SU-DHL-6 (cell line): Measurements from ENCODE around the gene CCDC88A.
A peak's percentile ranks its signal among the peaks of the same experiment; 100 is the strongest.
"Not testable (repeated sequence)": the region's sequence is repeated elsewhere in the genome, so short reads cannot be mapped to it uniquely, and the experiment has no call there.

Experiments
- H2AFZ ChIP-seq: fragments of 200-600 bp; sonication (generic); 2 replicates; pipeline ENCODE4 v1.6.1; 2014; ENCODE audit warnings: low read depth, mild to moderate bottlenecking, moderate library complexity, mixed read lengths, antibody characterized with exemption, low read length; ENCODE audit not compliant: severe bottlenecking
- H3F3A ChIP-seq: fragments of 200-600 bp; shearing (Covaris generic); 2 replicates; pipeline ENCODE4 v1.6.0; 2016; ENCODE audit warnings: antibody characterized with exemption, mild to moderate bottlenecking; ENCODE audit not compliant: insufficient read depth
- H3K27ac ChIP-seq: fragments of 200-600 bp; sonication (generic); 2 replicates; pipeline ENCODE4 v1.5.1; 2016; ENCODE audit warnings: low read depth, mild to moderate bottlenecking, low read length, moderate library complexity, mixed read lengths
- H3K27me3 ChIP-seq: fragments of 200-600 bp; sonication (generic), shearing (Covaris generic); 2 replicates; pipeline ENCODE4 v1.6.0; 2014; ENCODE audit warnings: mild to moderate bottlenecking, low read length
- H3K36me3 ChIP-seq: fragments of 200-600 bp; sonication (generic); 2 replicates; pipeline ENCODE4 v1.6.1; 2014; ENCODE audit warnings: mild to moderate bottlenecking, low read length, mixed read lengths
- H3K4me2 ChIP-seq: fragments of 300-600, 200-600 bp; shearing (Covaris generic), sonication (generic); 2 replicates; pipeline ENCODE4 v1.6.0; 2014; ENCODE audit warnings: low read length, low read depth, mild to moderate bottlenecking; ENCODE audit not compliant: poor library complexity, severe bottlenecking
- H3K4me3 ChIP-seq: fragments of 200-600 bp; sonication (generic); 2 replicates; pipeline ENCODE4 v1.5.1; 2014; ENCODE audit warnings: antibody characterized with exemption, low read length, mild to moderate bottlenecking, mixed read lengths; ENCODE audit not compliant: insufficient read depth, poor library complexity, severe bottlenecking
- H3K79me2 ChIP-seq: fragments of 200-600 bp; sonication (generic); 2 replicates; pipeline ENCODE4 v1.6.1; 2014; ENCODE audit warnings: mild to moderate bottlenecking, low read length, moderate library complexity; ENCODE audit not compliant: insufficient read depth
- H3K9ac ChIP-seq: fragments of 200-600 bp; sonication (generic); 2 replicates; pipeline ENCODE4 v1.7.0; 2014; ENCODE audit warnings: mild to moderate bottlenecking, low read length
- H3K9me2 ChIP-seq: fragments of 200-600 bp; sonication (generic); replicated peaks from 2 replicates; pipeline ENCODE4 v1.6.1; 2014; ENCODE audit warnings: low read length; ENCODE audit not compliant: insufficient read depth
- H3K9me3 ChIP-seq: fragments of 200-600 bp; sonication (generic); 2 replicates; pipeline ENCODE4 v1.6.1; 2014; ENCODE audit warnings: low read length, mixed read lengths; ENCODE audit not compliant: insufficient read depth
- H4K20me1 ChIP-seq: fragments of 200-600 bp; sonication (generic); 2 replicates; pipeline ENCODE4 v1.6.1; 2014; ENCODE audit warnings: low read depth, mild to moderate bottlenecking, antibody characterized with exemption, low read length, moderate library complexity, mixed read lengths
- CTCF ChIP-seq: fragments of 200-600 bp; sonication (generic); IDR thresholded peaks from one replicate; pipeline ENCODE4 v1.5.1; 2017; ENCODE audit warnings: antibody characterized with exemption, mild to moderate bottlenecking, low read length, moderate library complexity; ENCODE audit not compliant: insufficient read depth, poor library complexity, severe bottlenecking
- EZH2phosphoT487 ChIP-seq: fragments of 200-600 bp; sonication (generic), shearing (Covaris generic); conservative IDR thresholded peaks from 2 replicates; pipeline ENCODE4 v1.6.1; 2018; ENCODE audit warnings: mild to moderate bottlenecking, antibody characterized with exemption, low read length, moderate library complexity, mixed read lengths

The CCDC88A gene

DNA sequence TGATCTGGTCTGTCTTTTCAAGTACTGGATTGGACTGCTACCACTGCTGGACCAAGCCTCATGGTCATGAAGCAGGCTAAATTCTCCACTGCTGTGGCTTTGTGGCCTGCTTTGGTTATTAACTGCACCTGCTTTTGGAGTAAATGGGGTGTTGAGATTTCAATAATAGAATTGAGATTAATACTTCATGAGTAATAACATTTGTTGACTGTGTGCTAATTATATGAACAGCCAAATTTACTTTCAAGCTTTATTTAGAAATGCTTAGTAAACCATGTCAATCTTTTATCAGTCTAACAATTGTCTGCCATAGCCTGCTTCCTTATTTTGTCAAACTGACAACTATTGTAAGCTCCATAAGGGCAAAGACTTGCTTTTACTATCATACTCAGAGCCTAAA is 123.3 kb downstream of the CCDC88A start:
- no peaks in the 10 kb centered on the region for H3K9me3 ChIP-seq
- no peaks in the 10 kb centered on the region for H4K20me1 ChIP-seq
- no peak overlapping the region for H2AFZ ChIP-seq
- no peaks in the 10 kb centered on the region for H3K27me3 ChIP-seq
- H3K36me3 ChIP-seq: peaks cover 39% of the 10 kb centered on the region
- TF ChIP-seq CTCF (no peak), EZH2phosphoT487 (no peak)
- no peak overlapping the region for H3K27ac ChIP-seq
- peaks cover 3% of the 10 kb centered on the region; the same call in 1 of the 2 replicates for H3F3A ChIP-seq
- no peak overlapping the region for H3K9ac ChIP-seq
- H3K9me2 ChIP-seq: no peaks in the 10 kb centered on the region
- no peaks in the 10 kb centered on the region for H3K79me2 ChIP-seq
- no peak overlapping the region for H3K4me2 ChIP-seq
- H3K4me3 ChIP-seq: no peak overlapping the region

- no peaks in the 10 kb centered on the region for H4K20me1 ChIP-seq
- no peaks in the 10 kb centered on the region for H3K27me3 ChIP-seq
- peak overlapping the region; percentile 76 for H3K4me2 ChIP-seq
- H3K9me2 ChIP-seq: no peaks in the 10 kb centered on the region
- no peak overlapping the region for H3K9ac ChIP-seq
- 0 out of 2 replicates have a peak, but pooled peaks cover 4% of the 10 kb centered on the region for H3K79me2 ChIP-seq
- peak overlapping the region; percentile 67 for H3K4me3 ChIP-seq
- H3K9me3 ChIP-seq: no peaks in the 10 kb centered on the region
- peak overlapping the region; percentile 25 for H2AFZ ChIP-seq
- peak overlapping the region; percentile 20; the same call in 1 of the 2 replicates for H3K27ac ChIP-seq
- peaks cover 35% of the 10 kb centered on the region for H3F3A ChIP-seq
- TF ChIP-seq CTCF (no peak), EZH2phosphoT487 (no peak)
- no peaks in the 10 kb centered on the region for H3K36me3 ChIP-seq
These were observed 136.6 kb downstream of the CCDC88A start for GRCh38 chr2:55283083-55283482.

GRCh38 chr2:55282110-55282917 is 137.3 kb downstream of the CCDC88A start:
- TF ChIP-seq EZH2phosphoT487 (no peak), CTCF (no peak)
- Histone ChIP-seq H3K4me2 (peak overlapping the region; percentile 76), H3K4me3 (peak overlapping the region; percentile 67), H3K9me3 (no peaks in the 10 kb centered on the region), H3K9ac (peak overlapping the region; percentile 77), H3K27ac (peak overlapping the region; percentile 55), H3K27me3 (no peaks in the 10 kb centered on the region), H3K36me3 (no peaks in the 10 kb centered on the region), H4K20me1 (no peaks in the 10 kb centered on the region), H3K79me2 (0 out of 2 replicates have a peak, but pooled peaks cover 4% of the 10 kb centered on the region), H2AFZ (peak overlapping the region; percentile 97), H3F3A (peaks cover 29% of the 10 kb centered on the region), H3K9me2 (no peaks in the 10 kb centered on the region)

DNA sequence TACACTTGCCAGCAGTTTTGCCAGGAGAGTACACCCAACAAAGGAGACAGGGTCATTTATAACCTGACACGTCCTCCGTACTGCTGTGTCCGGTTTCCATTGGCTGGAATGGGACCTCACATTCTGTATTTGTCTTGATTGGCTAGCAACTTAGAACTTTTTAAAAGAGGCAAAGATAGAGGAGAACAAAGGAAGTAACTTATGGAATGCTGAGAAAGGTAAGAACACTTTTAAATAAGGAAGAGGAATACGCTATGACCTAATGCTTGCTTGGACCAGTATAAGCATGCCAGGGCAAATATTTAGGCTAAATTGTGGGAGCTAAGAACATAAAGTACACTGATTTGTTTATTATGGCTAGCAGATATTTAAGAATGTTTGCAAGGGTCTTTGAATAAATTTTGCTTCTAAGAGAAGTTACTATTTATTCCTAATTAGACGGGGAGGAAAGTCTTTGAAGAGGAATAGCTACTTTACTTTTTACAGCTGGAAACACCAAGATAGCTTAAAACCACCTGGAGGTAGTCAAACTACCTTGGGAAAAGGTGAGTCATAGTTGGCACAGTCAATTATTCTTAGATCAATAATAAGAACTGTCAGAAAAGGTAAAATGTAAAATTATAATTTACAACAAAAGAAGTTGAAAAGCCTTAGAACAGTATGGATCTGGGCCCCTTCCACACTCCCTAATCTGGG is 138.7 kb downstream of the CCDC88A start:
- H3K79me2 ChIP-seq, H4K20me1 ChIP-seq, H3K36me3 ChIP-seq, H3K9me2 ChIP-seq, H3K9me3 ChIP-seq, H3K4me3 ChIP-seq, H3K27me3 ChIP-seq, H3K27ac ChIP-seq: not testable (repeated sequence)
- peak overlapping the region; percentile 77; the same call in 1 of the 2 replicates for H3K9ac ChIP-seq
- H2AFZ ChIP-seq: peak overlapping the region; percentile 97
- peak overlapping the region; percentile 76 for H3K4me2 ChIP-seq
- peaks cover 29% of the 10 kb centered on the region for H3F3A ChIP-seq

GRCh38 chr2:55279859-55280424 is 139.7 kb downstream of the CCDC88A start:
- H3K9me2 ChIP-seq, H3K27me3 ChIP-seq, H3K9ac ChIP-seq, H3K9me3 ChIP-seq, H4K20me1 ChIP-seq, H3K4me2 ChIP-seq, H3K27ac ChIP-seq, H3K36me3 ChIP-seq, H2AFZ ChIP-seq, H3K4me3 ChIP-seq, H3K79me2 ChIP-seq: not testable (repeated sequence)
- peaks cover 24% of the 10 kb centered on the region for H3F3A ChIP-seq
